GM19238 (cell line): ENCODE results near the gene SPON2.

Source experiments
- DNase-seq: peaks from one replicate; pipeline ENCODE4 v3.0.0; 2011; ENCODE audit warnings: low spot score; ENCODE audit not compliant: insufficient read length

Gene SPON2

GRCh38 chr4:1208970-1209704 is 36.8 kb upstream of the SPON2 start:
- no peak for DNase-seq

GRCh38 chr4:1208266-1208961 is 36.0 kb upstream of the SPON2 start:
- no peak for DNase-seq

GRCh38 chr4:1207603-1208265 is 35.4 kb upstream of the SPON2 start:
- no peak for DNase-seq

- no peak for DNase-seq
Observed at GRCh38 chr4:1207157-1207470, 34.7 kb upstream of the SPON2 start.

DNA sequence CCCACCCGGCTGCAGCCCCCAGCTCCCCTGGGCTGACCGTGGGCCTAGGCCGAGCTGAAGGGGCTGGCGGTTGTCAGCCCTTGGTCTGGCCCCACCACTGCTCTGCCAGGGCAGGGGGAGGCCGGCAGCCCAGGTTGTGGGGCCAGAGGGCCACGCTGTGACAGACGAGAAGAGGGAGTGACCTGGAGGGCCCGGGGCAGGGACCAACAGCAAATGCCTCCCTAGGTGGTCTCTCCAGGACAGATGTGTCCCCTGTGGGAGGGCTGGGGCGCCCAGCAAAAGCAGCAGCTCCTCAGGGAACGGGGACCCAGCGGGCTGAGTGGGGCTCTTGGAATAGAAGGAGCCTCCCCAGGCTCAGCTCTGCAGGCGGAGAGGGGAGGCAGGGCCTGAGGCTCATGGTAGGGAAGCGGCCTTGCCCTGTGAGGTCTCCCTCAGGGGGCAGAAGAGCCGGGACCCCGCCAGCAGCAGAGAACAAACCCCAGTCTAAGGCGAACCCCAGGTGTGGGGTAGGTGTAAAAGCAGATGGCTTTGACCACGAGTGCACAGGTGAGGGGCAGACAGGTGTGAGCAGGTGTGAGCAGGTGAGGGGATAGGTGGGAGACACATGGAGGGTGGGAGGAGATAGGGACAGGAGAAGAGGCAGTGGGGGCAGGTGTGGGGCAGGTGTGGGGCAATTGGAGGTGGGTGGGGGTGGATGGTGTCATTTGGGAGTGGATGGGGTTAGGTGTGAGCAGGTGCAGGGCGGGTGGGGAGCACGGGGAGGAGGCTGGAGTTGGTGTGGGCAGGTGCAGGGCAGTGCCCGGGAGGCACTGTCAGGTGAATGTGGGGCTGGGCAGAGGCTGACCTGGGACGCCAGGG is 34.1 kb upstream of the SPON2 start:
- DNase-seq: no peak

DNA sequence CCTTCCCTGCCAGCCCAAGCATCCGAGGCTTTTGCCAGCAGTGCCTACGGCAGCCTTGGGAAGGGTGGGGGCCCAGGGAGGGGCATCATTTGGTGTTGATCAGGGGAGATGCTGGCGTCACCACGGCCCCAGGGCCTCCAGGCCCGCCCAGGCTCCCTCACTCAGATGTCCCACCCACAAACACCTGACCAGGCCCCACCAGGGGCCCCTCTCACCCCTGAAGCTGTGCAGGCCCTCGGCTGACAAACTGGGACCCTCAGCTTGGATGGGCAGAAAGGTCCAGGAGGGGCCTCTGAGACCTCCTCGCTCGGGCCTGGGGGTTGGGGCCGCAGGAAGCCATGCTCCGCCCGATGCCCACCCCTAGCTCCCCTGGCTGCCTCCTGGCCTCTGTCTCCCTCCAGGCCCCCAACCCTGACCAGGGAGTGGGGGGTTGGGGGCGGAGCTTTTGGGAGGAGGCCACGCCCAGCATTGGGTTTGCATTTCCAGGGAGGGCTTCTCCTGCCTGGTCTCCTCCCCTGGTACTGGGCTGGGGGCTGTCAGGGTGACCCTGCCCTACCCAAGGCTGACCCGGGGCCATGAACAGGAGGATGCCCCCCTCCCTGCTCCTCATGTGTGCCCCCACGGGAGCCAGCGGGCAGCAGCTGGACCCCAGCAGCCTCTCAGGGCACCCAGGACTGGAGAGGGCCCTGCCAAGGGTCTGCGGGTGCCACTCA is 33.4 kb upstream of the SPON2 start:
- no peak for DNase-seq

- no peak for DNase-seq
Observed at GRCh38 chr4:1204828-1205585, 32.6 kb upstream of the SPON2 start.

DNA sequence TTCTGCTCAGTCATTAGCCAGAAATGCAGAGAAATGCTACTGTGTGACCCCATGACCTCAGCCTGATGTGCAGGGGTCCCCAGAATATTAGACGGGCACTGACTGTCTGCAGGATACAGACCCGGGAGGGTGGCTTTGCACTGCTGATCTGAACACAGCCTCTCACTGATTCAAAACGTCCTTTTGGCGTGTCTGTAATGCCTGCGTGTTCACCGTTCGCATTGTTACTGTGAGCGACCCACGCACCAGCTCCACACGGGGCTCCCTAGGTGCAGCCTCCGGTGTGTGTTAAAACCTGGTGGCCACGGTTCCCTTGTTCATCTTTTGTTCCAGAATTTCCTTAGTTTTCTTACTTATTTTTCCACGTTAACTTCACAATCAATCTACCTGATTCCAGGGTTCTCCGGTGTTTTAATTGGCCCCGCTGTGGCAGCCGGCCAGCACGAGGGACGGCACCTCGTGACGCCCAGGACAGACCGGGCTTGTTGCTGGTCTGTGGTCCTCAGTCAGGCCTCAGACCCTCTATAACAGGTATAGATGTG is 32.0 kb upstream of the SPON2 start:
- DNase-seq: no peak

DNA sequence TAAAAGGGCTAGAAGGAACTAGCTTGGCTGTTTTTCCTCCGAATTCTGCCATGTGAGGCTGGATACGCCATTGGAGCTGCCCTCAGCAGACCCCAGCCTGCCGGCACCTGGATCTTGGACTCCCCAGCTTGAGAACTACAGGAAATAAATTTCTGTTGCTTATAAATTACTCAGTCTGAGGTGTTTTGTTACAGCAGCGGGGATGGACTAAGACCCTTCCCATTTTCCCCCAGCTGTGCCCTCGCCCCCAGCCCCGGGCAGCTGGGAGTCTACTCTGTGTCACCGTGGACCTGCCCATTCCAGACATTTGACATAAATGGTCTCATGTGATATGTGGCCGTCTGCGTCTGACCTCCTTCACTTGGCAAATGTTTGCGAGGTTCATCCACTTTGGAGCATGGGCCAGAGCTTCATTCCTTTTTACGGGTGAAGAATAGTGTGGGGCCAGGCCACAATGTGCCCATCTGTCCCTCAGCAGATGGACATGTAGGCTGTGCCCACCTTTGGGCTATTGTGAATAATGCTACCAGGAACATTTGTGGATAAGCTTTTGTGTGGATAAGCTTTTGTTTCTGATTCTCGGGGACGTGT is 30.7 kb upstream of the SPON2 start:
- DNase-seq: no peak

GRCh38 chr4:1202526-1203011 is 30.2 kb upstream of the SPON2 start:
- no peak for DNase-seq

GRCh38 chr4:1201851-1202525 is 29.6 kb upstream of the SPON2 start:
- peak; percentile 71 for DNase-seq

GRCh38 chr4:1200425-1201035 is 28.1 kb upstream of the SPON2 start:
- no peak for DNase-seq

DNA sequence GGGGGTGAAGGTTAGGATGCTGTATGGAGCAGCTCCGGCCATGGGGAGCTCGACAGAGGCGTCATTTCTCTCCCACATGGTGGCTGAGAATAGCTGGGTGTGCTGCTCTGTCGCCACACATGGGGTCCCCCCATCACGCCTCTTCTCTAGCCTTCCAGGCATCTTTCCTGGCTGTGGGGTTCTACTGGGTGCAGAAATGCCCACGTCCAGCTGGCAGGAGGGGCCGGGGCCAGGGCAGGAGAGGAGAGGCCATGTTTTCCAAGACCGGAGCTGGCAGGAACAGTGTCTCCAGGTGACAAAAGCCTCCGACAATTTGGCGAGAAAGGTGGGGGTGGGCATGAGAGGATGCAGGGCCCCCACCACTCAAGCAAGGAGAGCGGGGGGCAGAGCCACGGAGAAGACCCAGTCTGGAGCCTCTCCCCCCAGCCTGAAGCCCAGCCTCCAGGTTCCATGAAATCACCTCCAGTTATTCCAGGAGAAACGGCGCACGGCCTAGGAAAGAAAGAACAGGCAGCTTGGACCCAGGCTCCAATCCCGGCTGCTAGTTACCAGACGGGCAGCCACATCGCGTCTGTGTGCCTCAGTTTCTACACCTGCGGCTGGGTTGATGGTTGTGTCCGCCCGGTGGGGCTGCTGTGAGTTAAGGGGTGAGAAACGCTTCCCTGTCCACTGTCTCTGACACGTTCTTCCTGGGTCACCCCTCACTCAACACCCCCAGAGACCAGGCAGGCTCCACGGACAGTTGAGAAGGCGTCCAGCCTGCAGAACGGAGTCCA is 27.4 kb upstream of the SPON2 start:
- DNase-seq: no peak

DNA sequence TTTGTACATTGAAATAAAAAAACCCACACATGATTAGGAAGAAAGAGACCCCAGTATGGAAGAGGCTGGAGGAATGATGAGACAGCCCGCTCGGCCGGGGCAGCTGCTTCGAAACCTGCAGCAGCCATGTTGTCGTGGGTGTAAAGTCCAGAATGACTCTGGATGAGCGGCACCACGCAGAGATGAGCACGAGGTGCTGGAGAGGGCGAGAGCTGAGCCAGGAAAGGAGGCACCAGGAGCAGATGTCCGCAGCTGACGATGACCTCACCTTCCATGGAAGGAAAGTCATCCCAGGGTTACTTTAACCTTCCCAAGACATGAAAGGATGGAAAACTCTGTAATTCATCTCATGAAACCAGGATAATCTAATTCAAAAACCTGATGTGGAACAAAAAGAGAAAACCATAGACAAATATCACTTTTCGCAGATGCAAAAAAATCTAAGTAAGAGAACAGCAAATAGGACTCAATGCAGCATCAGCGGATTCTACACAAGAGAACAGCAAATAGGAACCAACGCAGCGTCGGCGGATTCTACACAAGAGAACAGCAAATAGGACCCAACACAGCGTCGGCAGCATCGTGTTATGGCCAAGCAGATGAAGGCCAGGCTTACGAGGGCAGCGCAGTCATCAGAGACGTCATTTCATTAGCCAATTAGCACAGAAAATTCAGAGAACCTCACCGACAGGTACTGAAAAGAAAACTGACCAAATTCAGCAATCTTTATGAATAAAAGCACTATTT is 25.9 kb upstream of the SPON2 start:
- no peak for DNase-seq

GRCh38 chr4:1196421-1197183 is 24.2 kb upstream of the SPON2 start:
- no peak for DNase-seq

DNA sequence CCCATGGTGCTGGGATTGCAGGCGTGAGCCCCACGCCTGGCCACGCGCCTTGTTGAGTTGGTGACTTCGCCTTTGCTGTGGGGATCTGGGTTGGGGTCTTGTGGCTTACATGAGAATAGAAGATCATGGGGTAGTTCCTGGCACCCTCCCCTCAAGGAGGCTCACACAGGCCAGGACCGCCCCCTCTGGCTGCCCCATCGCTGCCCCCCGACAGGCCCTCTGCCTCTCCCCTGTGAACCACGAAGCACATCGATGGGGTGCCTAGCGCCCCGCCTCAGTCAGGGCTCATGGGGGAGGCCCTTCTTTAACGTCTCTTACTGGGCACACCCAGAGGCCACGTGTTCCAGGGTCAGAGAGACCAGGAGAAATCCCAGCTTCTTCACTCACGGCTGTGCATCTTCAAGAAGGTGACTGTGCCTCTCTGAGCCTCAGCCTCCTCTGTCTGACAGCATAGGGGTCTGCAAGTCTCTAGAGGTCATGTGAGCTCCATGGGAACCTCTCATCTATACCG is 23.6 kb upstream of the SPON2 start:
- DNase-seq: no peak
